GM21576 (cell line): Measurements from ENCODE around the gene FHAD1.

Source experiments
- ATAC-seq: cut with Tn5 transposase; IDR thresholded peaks from one replicate; pipeline ENCODE4 v1.9.1; 2021; ENCODE audit warnings: mild to moderate bottlenecking, moderate library complexity; ENCODE audit not compliant: unreplicated experiment

Gene FHAD1

DNA sequence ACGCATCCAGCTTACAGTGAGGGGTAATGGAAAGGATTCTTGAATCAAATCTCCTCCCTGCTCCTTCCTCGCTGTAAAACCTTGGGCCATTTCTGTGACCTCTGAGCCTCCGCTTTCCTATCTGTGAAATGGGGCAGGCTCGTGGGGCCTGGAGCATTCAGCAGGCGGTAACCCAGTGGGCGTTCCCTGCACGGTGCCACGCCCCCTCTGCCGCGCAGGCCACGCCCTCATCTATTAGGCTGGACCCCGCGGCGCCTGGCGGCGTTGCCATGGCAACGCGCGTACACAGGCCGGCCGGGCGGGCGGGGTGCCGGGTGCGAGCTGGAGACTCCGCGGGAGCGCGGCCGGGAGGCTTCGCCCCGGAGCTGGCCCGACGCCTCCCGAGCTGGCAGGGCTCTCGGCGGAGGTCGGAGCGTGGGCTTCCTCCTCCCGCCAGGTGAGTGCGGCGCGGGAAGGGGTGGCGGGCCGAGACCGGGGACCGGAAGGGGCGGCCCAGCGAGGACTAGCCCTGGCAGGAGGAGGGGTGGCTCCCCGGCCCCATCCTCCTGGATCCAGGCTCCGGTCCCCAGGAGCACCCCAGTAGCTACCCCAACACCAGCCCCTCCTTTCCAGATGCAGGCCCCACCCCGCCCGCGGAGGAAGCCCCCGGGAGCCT, at the start of gene FHAD1:
Gene FHAD1, plus strand, starts transcription at position 264 of the 655 bp plus-strand sequence. CDS start 4,562 bp downstream, outside the sequence.
- ATAC-seq, result no peak

DNA sequence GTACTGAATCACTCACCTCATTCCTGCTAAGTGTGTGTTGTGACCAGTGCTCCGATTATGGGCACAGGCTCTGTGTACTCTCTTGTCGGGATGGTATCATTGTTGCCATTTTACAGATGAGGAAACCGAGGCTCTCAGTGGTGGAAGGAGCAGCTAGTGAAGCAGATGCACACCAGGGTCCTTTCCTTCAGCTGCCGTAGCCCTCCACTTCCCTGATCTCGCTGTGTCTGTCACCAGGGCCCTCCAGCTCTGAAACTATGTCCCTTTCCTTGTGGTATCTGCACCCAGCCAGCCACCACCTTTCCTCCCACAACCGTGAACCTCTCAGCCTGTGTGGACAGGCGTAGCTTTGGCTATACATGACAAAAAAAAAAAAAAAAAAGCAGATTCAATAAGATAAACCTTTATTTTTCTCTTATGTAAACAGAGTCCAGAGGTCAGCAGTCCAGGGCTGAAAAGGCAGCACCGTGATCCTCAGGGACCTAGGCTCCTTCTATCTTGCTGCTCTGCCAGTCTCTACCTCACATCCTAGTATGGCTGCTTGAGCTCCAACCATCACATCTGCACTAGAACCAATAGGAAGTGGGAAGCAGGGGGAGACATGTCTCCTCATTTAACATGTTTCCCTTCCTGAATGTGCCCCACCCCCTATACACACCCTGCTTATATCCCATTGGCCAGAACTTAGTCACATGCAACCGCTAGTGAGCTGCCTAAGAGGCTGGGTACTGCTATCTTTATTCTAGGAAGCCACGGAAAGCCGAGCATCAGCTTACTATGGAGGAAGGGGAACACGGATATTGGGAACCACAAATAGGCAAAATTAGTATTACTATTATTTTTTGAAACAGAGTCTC, 49.2 kb upstream of the FHAD1 start:
- ATAC-seq, result no peak

DNA sequence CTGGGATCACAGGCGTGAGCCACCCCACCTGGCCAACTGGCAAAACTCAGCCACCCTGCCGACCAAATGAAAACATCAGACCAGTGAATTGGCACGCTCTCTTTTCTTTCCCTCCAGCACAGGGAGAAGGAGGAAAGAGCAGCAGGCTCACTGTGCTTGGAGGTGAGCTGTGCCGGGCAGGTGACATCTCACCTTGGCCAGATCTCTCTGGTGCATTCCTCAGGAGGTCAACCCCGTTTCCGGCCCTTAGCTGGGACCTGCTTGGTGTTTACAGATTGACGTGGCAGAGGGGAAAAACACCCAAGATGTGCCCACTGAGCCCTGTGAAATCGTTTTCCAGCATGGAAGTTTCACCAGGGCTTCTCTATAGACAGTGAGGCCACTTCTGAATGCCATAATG, 48.3 kb upstream of the FHAD1 start:
- ATAC-seq, result no peak

DNA sequence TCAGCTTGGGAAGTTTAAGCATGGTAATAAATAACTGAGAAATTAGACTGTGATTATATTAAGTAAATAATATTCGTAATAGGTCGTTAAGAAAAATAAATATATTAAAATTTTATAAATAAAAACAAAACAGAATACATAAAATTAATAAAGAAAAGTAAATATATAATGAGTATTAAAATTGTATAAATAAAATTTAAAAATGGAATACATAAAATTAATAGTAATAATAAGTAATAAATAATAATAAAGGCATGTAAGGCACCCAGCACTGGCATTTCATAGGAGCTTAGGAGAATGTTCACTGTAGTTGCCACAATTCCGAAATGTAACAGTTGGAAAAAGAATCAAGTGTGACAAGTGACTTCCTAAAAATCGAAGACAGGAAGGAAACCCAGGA, 45.8 kb upstream of the FHAD1 start:
- ATAC-seq, result no peak

DNA sequence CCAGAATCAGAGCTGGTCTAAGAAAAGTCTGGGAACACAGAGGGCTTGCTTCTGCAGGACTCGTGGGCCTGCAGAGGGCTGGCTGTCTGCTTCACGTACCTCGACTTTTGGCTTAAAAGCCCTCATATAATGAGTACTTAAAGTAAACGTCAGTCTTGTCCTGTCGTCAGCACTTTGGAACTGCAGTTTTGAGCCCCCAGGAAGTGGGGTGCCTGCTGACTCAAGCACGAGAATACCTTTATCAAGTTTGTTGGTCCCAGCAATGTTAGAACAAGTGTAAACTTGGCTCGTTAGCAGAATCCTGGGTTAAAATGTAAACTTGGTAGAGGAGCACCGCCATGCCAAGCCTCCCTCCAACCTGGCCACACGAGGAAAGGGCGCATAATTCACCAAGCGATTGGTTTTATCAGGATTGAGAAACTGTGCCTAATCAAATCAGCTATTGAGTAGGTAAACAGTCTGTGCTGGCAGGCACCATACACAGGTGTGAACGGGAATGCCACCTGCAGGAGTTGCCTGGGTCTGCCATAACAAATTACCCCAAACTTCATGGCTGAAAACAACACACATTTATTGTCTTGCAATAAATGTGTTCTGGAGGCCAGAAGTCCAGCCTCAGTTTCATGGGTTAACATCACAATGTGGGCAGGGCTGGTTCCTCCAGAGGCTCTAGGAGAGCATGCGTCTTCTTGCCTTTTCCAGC, 45.0 kb upstream of the FHAD1 start:
- ATAC-seq, result no peak

DNA sequence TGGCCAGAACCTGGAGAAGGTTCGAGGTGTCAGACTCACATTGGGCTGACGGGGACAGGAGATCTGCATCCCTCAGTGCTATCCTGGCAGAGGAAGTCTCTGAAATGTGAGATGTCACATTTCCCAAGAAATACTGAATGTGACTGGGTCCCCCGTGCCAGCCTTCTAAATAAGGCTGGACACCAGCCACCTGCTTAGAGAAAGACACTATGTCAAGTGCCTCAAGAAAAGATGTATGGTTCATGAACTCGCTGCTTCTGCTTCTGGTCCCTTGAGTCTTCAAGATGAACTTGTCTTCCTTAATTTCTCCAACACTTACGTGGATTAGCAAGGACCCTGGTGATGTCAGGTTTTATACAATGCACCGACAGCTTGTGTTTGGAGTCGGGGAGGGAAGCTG, 42.1 kb upstream of the FHAD1 start:
- ATAC-seq, result no peak

DNA sequence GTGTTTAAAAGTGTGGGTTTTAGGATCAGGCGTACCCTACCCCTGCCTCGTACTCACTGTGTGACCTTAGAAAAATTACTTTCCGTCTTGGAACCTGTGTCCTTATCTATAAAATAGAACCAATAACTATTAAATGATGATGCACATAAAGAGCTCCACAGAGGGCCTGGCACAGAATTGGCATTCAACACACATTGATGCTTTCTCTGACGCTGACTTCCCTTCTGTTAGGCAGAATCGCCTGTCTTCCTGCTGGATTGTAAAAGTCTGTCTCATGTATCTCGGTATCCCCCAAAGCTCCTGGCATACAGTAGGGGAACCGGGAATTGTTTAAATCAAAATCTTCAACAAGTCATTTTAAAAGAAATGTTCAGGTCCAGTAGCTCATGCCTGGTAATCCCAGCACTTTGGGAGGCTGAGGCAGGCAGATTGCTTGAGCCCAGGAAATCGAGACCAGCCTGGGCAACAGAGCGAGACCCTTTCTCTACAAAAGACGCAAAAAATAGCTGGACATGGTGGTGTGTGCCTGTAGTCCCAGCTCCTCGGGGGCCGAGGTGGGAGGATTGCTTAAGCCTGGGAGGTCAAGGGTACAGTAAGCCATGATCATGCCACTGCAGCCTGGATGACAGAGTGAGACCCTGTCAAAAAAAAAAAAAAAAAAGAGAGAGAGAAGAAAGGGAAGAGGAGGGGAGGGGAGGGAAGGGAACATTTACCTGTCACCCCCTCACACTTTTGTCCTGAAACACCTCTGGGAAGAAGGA, 41.3 kb upstream of the FHAD1 start:
- no peak for ATAC-seq

DNA sequence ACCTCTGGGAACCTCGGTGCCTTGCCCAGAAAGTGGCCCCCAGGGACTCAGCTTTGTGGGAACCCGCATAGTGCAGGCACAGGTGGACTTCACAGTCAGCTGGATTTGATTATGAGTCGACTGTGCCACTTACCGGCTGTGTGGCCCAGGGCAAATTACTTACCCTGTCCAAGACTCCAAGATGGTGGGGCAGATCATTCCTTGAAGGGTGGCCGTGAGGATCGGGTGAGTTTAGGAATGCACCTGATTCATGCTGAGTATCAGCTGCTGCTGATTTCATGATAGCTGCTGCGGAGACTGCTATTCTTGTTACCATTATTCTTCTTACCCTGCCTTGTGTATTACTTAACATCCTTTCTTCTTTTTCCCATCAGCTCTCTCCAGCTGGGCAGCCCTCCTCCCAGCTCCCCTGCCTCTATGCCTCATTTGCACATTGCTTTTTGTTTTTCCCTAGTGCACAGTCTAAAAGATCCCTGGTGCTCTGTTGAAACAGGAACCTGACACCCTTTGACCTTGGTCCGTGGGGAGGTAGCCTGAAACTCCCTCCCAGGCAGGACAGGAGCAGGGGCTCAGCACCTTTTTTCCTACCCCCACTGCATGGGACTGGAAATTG, 40.5 kb upstream of the FHAD1 start:
- ATAC-seq, result no peak

DNA sequence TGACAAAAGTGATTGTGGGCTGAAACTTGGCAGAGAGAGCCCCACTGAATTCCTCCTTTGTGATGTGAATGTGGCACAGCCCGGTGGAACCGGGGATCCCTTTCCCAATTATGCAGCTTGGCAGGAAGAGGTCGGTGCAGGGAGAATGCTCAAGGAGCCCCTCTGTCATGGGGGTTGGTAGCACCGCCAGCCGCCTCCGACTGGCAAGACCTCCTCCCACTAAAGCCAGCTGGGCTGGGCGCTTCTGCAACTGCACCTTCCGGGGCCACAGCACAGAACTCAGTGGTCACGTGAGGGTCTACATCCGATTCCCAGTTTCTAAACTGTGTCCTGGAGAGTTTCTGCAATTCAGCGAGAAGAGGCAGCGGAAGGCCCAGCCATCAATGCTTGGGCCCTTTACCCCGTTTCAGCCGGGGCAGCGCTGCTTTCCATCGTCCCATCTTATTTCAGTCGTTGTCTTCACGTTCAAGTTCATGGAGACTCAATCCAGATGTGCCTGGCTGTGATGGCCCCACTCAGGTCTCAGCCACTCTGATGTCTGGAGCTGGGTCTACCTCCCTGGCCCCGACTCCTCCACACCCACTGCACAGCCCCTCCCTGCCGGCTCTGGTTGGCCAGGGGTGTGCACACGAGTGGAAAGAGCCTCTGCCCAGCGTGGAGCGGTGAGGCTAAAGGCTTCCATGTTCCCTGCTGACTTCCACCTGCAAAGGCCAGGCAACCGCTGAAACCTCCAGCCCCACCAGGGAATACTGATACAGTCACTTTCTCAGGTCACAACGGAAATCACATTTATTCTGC, 39.8 kb upstream of the FHAD1 start:
- no peak for ATAC-seq

DNA sequence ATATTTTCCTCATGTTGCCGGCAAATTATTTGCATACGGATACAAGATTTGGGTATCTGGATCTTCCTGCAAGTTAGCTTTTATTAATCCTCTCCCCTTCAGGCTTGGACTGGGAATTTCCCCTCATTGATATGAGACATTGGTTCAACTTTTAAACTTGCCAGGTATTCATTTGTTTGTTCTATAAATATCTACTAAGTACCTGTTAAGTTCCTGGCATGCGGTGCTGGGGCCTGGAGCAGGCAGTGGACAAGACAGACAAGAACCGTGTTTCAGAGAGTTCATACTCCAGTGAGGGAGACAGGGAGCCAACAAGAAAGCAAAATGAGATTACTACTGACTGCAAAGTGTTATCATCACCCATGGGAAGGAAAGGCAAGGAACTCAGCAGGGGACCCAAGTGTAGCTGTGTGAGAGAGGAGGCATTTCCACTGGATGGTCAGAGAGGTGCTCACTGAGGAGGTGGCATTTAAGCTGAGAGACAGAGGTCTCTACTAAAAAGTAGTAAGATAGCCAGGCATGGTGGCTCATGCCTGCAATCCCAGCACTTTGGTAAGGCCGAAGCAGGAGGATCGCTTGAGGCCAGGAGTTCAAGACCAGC, 39.1 kb upstream of the FHAD1 start:
- ATAC-seq, result no peak

DNA sequence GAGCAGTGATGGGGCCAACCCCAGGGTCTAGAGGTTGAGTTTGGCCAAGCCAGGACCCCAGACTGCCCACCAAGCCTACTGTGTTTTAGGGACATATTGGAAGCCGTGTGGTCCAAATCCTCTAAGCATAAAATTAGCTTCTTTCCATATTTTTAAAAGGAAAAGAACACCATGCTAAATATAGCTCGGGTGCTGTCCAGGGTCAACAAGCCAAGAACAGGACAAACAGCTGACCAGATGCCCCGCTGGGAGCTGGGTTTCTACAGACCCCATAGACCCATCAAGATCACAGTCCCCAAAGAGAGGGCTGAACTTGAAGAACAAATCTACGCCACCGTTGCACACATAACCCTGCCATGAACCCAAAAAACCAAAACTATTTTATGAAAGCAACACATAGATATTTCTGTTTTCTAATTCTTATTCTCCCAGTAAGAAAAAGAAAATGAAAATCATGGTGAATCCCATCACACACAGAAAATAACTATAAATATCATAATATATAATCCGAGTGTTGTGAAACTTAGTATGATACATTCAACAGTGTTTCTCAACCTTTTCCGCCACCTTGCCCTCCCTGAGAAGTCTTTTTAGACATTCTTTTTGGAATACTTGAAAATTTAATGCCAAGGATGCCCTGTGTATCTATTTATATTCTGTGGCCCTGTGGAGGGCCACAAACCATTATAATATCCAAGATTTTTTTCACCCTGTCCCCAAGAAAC, 36.2 kb upstream of the FHAD1 start:
- no peak for ATAC-seq

DNA sequence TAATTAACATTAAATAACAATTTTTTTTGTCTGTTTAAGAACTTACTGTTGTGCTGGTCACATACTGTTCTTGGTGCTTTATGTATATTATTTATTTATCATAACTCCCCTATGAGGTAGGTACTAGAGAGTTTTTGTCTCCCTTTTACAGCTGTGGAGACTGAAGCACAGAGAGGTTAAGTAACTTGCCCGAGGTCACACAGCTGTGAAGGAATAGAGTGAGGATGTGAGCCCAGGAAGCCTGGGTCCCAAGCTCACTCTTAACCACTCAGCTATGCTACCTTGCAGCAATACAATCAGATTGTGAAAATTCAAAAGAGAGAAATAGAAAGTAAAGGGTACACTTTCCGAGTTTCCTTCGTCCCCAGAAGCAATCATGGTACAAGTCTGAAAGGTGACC, 35.6 kb upstream of the FHAD1 start:
- ATAC-seq, result no peak

DNA sequence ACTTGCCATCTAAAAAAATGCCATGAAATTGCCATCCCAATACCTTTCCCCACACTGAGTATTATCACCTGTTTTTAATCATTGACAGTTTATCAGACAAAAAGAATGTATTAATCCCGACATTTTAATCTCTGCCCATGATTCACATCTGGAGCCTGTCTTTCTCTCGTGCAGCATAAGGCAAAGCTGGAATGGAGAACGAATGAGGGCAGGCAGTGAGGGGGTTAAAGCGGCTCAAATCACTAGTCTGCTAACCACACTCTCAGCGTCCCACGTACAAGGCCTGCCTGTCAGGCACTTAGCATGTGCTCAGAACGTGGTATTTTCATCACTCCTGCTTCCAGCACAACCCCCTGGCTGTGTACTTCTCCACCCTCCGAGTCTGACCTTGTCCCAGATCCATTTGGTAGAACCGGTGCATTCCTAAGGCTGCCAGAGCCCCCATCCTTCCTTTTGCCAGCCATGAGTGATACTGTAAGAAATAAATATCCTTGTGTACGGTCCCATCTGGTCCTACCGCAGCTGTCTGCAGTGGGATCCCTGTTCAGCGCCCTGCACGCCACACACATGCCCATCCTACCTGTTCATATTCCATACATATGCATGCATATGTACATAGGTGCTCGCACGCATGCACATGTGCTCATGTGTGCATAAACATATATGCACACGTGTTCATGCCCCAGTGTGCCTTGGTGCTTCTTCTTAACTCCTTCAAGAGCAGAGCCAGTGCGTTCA, 34.6 kb upstream of the FHAD1 start:
- no peak for ATAC-seq

DNA sequence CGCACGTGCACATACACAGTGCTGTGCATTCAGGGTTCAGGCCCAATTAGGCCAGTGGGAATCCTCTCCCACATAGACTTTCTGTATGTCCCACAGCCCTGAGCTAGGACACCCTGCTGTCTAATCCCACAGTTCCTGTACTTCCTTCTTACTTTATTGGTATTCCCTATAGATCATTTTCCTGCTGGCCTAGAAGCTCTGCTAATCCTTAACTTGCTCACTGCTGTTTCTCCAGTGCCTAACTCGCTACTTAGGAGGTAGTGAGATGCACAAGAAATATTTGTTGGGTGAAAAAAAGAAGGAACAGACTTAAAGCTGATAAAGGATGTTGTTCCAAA, 34.1 kb upstream of the FHAD1 start:
- no peak for ATAC-seq

DNA sequence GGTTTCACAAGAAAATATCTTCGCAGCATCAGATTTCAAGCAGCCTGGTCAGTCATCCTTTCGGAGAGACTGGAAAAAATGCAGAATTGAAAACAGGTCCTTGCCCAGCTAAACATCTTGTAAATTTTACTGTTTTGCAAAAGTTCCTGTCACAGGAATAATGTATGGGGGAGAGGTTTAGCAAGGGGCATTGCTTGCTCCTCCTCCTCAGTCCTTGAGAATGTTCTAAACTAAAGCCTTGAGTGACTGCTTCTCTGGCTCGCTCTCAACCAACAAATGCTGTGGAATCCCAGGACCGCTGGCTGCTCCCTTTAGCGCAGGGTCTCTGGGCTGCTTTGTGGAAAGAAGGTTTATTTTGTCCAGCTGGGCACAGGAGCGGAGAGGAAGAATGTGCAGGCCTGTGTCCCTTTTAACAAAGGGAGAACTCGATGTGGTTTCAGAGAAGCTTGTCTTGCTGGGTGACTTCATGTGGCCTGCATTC, 33.6 kb upstream of the FHAD1 start:
- ATAC-seq, result no peak

DNA sequence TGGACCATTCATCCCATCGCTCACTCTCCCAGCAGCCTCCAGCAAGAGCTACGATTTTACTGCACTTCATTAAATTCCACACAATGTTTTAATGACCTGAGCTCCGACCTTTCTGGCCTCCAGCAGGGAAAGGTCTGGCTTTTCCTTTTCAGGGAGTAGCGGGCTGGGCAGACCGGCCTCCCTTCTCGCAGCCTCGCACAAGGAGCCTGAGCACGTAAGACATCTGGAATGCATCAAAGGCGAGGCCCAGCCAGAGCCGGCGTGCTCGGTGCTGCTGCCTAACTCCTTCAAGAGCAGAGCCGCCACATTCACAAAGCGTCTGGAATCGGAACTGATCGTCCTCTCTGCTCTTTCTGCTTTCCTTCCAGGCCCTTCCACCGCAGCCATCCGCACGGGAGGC, 32.5 kb upstream of the FHAD1 start:
- ATAC-seq, result no peak

DNA sequence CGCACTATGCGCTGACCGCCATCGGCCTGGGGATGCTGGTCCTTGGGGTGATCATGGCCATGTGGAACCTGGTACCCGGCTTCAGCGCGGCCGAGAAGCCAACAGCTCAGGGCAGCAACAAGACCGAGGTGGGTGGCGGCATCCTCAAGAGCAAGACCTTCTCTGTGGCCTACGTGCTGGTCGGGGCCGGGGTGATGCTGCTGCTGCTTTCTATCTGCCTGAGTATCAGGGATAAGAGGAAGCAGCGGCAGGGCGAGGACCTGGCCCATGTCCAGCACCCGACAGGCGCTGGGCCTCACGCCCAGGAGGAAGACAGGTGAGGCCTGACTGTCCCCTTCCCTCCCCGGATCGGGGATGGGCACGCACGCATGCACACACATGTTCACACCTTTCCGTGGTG, 31.9 kb upstream of the FHAD1 start:
- ATAC-seq, result no peak

DNA sequence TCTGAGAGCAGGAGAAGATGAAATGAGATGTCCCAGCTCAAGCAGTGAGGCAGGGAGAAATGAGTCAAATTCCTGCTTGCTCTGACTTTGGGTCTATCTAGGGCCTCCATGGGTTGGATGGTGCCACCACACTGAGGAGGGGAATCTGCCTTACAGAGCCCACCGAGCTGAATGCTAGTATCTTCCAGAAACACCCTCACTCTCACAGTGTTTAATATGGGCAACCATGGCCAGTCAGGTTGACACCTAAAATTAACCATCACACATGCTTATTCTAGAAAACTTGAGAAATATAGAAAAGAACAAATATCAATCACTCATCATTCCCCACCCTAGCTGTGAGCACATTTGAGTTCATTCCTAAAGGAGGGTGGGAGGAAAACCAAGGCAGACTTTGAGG, 29.4 kb upstream of the FHAD1 start:
- ATAC-seq, result no peak
